ENCODE results near the gene DDIAS.

GRCh38 chr11:82936261-82936660, 34.7 kb downstream of the DDIAS start:
- TF ChIP-seq, protein P1, sequence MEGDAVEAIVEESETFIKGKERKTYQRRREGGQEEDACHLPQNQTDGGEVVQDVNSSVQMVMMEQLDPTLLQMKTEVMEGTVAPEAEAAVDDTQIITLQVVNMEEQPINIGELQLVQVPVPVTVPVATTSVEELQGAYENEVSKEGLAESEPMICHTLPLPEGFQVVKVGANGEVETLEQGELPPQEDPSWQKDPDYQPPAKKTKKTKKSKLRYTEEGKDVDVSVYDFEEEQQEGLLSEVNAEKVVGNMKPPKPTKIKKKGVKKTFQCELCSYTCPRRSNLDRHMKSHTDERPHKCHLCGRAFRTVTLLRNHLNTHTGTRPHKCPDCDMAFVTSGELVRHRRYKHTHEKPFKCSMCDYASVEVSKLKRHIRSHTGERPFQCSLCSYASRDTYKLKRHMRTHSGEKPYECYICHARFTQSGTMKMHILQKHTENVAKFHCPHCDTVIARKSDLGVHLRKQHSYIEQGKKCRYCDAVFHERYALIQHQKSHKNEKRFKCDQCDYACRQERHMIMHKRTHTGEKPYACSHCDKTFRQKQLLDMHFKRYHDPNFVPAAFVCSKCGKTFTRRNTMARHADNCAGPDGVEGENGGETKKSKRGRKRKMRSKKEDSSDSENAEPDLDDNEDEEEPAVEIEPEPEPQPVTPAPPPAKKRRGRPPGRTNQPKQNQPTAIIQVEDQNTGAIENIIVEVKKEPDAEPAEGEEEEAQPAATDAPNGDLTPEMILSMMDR (IDR thresholded peaks at IDR 0.05; ENCODE audit: low read length) = no peak
- TF ChIP-seq EZH2 (IDR thresholded peaks at IDR 0.05; ENCODE audit: borderline replicate concordance, low read length) = no peak
